CD14-positive monocyte (primary cell): ENCODE data around the gene ZNF619. TPM values are rescaled to one million over a fixed set of nuclear protein-coding genes. Genes with fewer than 3 reads are reported as not detected.

Experiments
- DNase-seq, 3 donors: peaks; one replicate each; pipeline ENCODE4 v3.0.0-alpha.2; 2011 to 2022
- H2AFZ ChIP-seq: 2 replicates; pipeline ENCODE4 v1.6.0; 2012; ENCODE audit warnings: mild to moderate bottlenecking, low read depth, low read length, inconsistent platforms; ENCODE audit not compliant: insufficient read depth, poor library complexity, severe bottlenecking
- H3K27ac ChIP-seq, 2 donors: 1 replicate in 1 of 2; 2 replicates in 1 of 2; pipeline ENCODE4 v1.5.1; 2012 to 2013; ENCODE audit warnings: low read length in 2 of 2, control low read depth in 1 of 2, inconsistent platforms in 1 of 2, low read depth in 1 of 2, mild to moderate bottlenecking in 1 of 2
- H3K27me3 ChIP-seq, 2 donors: one replicate each; pipeline versions ENCODE4 v1.6.0 to v1.6.1; 2011 to 2013; ENCODE audit warnings: low read length in 2 of 2; ENCODE audit not compliant: control insufficient read depth in 2 of 2, insufficient read depth in 2 of 2
- H3K36me3 ChIP-seq, 2 donors: replicated peaks in 1 of 2; 1 replicate in 1 of 2; 2 replicates in 1 of 2; pipeline versions ENCODE4 v1.5.1 to v1.6.1; 2012 to 2013; ENCODE audit warnings: low read length in 2 of 2, control low read depth in 1 of 2, inconsistent platforms in 1 of 2, mild to moderate bottlenecking in 1 of 2; ENCODE audit not compliant: insufficient read depth in 2 of 2, control insufficient read depth in 1 of 2
- H3K4me1 ChIP-seq, 2 donors: 1 replicate in 1 of 2; 2 replicates in 1 of 2; pipeline versions ENCODE4 v1.5.1 to v1.6.1; 2012 to 2013; ENCODE audit warnings: low read length in 2 of 2, control low read depth in 1 of 2, inconsistent platforms in 1 of 2, mild to moderate bottlenecking in 1 of 2, moderate library complexity in 1 of 2; ENCODE audit not compliant: insufficient read depth in 2 of 2, control insufficient read depth in 1 of 2
- H3K4me2 ChIP-seq: replicated peaks from 2 replicates; pipeline ENCODE3; 2012; ENCODE audit warnings: low read length, moderate library complexity, mild to moderate bottlenecking; ENCODE audit not compliant: poor library complexity, severe bottlenecking; ENCODE audit errors: extremely low read depth
- H3K4me3 ChIP-seq, 3 experiments: fragments of 200-600 bp in 1 of 3; sonication (generic) in 1 of 3; replicated peaks in 1 of 3; 1 replicate in 2 of 3; 2 replicates in 1 of 3; pipeline ENCODE4 v1.5.1; 2011 to 2013; ENCODE audit warnings: low read length in 3 of 3, mild to moderate bottlenecking in 3 of 3, control low read depth in 2 of 3, low read depth in 2 of 3, inconsistent platforms in 1 of 3, moderate library complexity in 1 of 3
- H3K79me2 ChIP-seq: 2 replicates; pipeline ENCODE4 v1.6.0; 2012; ENCODE audit warnings: mild to moderate bottlenecking, control low read depth, inconsistent platforms, low read length, moderate library complexity; ENCODE audit not compliant: insufficient read depth
- H3K9ac ChIP-seq: 2 replicates; pipeline ENCODE4 v1.6.0; 2017; ENCODE audit warnings: low read length, mild to moderate bottlenecking; ENCODE audit not compliant: insufficient read depth, poor library complexity, severe bottlenecking
- H3K9me3 ChIP-seq, 2 donors: replicated peaks in 1 of 2; 1 replicate in 1 of 2; 2 replicates in 1 of 2; pipeline versions ENCODE4 v1.5.1 to v1.6.1; 2012 to 2013; ENCODE audit warnings: low read length in 2 of 2, control low read depth in 1 of 2; ENCODE audit not compliant: control insufficient read depth in 1 of 2, insufficient read depth in 1 of 2
- H4K20me1 ChIP-seq: 2 replicates; pipeline ENCODE4 v1.6.0; 2012; ENCODE audit warnings: mild to moderate bottlenecking, low read length, control low read depth, moderate library complexity; ENCODE audit not compliant: insufficient read depth
- H3K27ac Mint-ChIP-seq, 7 donors: one replicate each; pipeline ENCODE4 v1.8.0; 2020; ENCODE audit warnings: mild to moderate bottlenecking in 7 of 7, mixed read lengths in 7 of 7, moderate library complexity in 6 of 7, inconsistent platforms in 2 of 7
- H3K27me3 Mint-ChIP-seq, 3 donors: one replicate each; pipeline ENCODE4 v1.8.0; 2021 to 2022; ENCODE audit warnings: low read depth in 3 of 3, mild to moderate bottlenecking in 3 of 3, mixed read lengths in 3 of 3, moderate library complexity in 3 of 3, inconsistent platforms in 1 of 3
- H3K36me3 Mint-ChIP-seq, 2 donors: one replicate each; pipeline ENCODE4 v1.8.0; 2020; ENCODE audit warnings: mixed read lengths in 2 of 2, inconsistent platforms in 1 of 2, mild to moderate bottlenecking in 1 of 2
- H3K4me1 Mint-ChIP-seq: one replicate; pipeline ENCODE4 v1.8.0; 2020; ENCODE audit warnings: mild to moderate bottlenecking, mixed read lengths
- H3K4me3 Mint-ChIP-seq, 2 donors: one replicate each; pipeline ENCODE4 v1.8.0; 2020; ENCODE audit warnings: mild to moderate bottlenecking in 2 of 2, mixed read lengths in 2 of 2, moderate library complexity in 1 of 2
- H3K9me3 Mint-ChIP-seq, 7 donors: one replicate each; pipeline ENCODE4 v1.8.0; 2020 to 2022; ENCODE audit warnings: mixed read lengths in 7 of 7, mild to moderate bottlenecking in 6 of 7, moderate library complexity in 6 of 7, inconsistent platforms in 2 of 7
- CTCF ChIP-seq: fragments of 200-600 bp; IDR thresholded peaks from one replicate; pipeline ENCODE4 v1.8.0; 2022; ENCODE audit warnings: antibody characterized with exemption, mild to moderate bottlenecking
- WGBS: methylation state at CpG from one replicate; pipeline ENCODE4 v1.1.5; 2013; ENCODE audit warnings: missing lambda C conversion rate; ENCODE audit not compliant: insufficient coverage; 5-methylcytosine and 5-hydroxymethylcytosine counted together
- intact Hi-C, 2 donors: fragments of 100-400 bp; cut with micrococcal nuclease; formaldehyde crosslinking; loops; one replicate each; pipeline versions ENCODE4 v1.15.0 to v1.15.1; 2023
- polyA plus RNA-seq, 3 donors: library from polyadenylated mRNA; depleted of rRNA in 1 of 3; unstranded in 2 of 3; stranded (reverse) in 1 of 3; fragments of 300-500 nt in 2 of 3; fragments of >200 nt in 1 of 3; fragmentation: Illumina TruSeq in 2 of 3; gene quantifications; 1 replicate in 2 of 3; 2 replicates in 1 of 3; pipeline ENCODE4 v1.2.3, GENCODE V29; 2012 to 2021

Gene ZNF619
- polyA plus RNA-seq, 3 donors: 1.6 to 3.4 (median 1.8) TPM

- WGBS: no CpG with 5 or more reads among the region's 5 CpGs
- Histone ChIP-seq H3K79me2 (no peaks in the 10 kb centered on the region), H3K27me3 (no peaks in the 10 kb centered on the region), H3K4me2 (no peak overlapping the region), H4K20me1 (no peaks in the 10 kb centered on the region), H3K4me3 (no peak overlapping the region), H3K4me1 (no peaks in the 10 kb centered on the region), H2AFZ (no peak overlapping the region), H3K9ac (no peak overlapping the region), H3K36me3 (no peaks in the 10 kb centered on the region), H3K27ac (no peak overlapping the region), H3K9me3 (no peaks in the 10 kb centered on the region)
- intact Hi-C loops: no loop called here
- no peak for DNase-seq
- no peak overlapping the region for H3K4me3 Mint-ChIP-seq
- H3K4me1 Mint-ChIP-seq: no peaks in the 10 kb centered on the region
- H3K27me3 Mint-ChIP-seq: peaks cover 0 to 1% (median 0%) of the 10 kb centered on the region in 3 donors
- H3K27ac Mint-ChIP-seq: no peak overlapping the region
- no peaks in the 10 kb centered on the region for H3K36me3 Mint-ChIP-seq
- TF ChIP-seq CTCF: no peak
- H3K9me3 Mint-ChIP-seq: no peaks in the 10 kb centered on the region
Measured at GRCh38 chr3:40437889-40438288, 39.0 kb upstream of the ZNF619 start.

GRCh38 chr3:40445062-40445461, 31.9 kb upstream of the ZNF619 start:
- no peak overlapping the region for H3K4me3 Mint-ChIP-seq
- Histone ChIP-seq H3K36me3 (peaks cover 10 to 12% of the 10 kb centered on the region in 2 donors), H3K79me2 (no peaks in the 10 kb centered on the region), H3K4me3 (no peak overlapping the region), H3K9ac (no peak overlapping the region), H3K4me1 (no peaks in the 10 kb centered on the region), H3K27ac (no peak overlapping the region), H2AFZ (no peak overlapping the region), H3K9me3 (no peaks in the 10 kb centered on the region), H4K20me1 (no peaks in the 10 kb centered on the region), H3K4me2 (no peak overlapping the region), H3K27me3 (no peaks in the 10 kb centered on the region)
- no peaks in the 10 kb centered on the region for H3K4me1 Mint-ChIP-seq
- no peak overlapping the region for H3K27ac Mint-ChIP-seq
- WGBS: 99% methylated on average over 7 of the region's 9 CpGs
- H3K36me3 Mint-ChIP-seq: peaks cover 7 to 13% of the 10 kb centered on the region in 2 donors
- no peaks in the 10 kb centered on the region for H3K27me3 Mint-ChIP-seq
- DNase-seq: no peak
- H3K9me3 Mint-ChIP-seq: no peaks in the 10 kb centered on the region
- TF ChIP-seq CTCF: no peak
- intact Hi-C loops: no loop called here
